ENCODE measurements around the gene ANAPC2.

DNA sequence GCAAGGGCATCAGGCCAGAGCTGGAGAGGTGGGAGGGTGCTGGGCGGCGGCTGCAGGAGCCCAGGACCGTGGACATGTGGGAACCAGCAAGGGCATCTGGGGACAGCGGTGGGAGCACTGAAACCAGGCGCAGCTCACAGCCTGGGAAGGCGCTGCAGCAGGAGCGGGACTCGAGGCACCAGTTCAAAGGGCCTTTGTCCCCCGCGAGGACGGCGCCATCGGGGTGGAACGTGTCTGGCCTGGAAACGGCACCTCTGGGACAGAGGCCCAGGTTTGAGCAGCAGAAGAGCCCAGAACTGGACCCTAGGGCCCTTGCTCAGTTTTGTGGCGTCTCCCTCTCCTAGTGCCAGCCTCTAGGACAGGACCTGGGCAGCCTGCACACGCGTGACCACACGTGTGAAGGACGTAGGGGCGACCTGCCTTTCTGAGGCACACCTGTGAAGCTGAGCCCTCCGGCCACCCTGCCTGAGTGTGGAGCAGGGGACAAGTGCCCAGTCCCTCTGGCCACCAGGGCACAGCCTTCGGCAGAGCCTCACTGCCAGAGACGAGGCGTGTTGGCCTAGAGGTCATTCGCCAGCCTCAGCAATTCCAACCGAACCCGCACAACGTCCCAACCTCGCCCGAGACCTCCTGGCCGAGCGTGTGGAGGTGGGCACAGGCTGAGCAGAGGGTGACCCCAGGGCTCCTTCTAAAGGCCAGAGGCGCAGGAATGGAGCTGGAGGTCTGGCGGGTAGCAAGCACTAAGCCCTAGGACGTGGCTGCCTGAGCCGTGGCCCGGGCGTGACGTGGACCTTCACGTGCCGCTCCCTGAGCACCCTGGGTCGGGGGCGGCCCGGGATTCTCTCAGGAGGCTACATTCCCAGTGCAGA, 14.3 kb downstream of the ANAPC2 start:
- TF ChIP-seq, protein P1, sequence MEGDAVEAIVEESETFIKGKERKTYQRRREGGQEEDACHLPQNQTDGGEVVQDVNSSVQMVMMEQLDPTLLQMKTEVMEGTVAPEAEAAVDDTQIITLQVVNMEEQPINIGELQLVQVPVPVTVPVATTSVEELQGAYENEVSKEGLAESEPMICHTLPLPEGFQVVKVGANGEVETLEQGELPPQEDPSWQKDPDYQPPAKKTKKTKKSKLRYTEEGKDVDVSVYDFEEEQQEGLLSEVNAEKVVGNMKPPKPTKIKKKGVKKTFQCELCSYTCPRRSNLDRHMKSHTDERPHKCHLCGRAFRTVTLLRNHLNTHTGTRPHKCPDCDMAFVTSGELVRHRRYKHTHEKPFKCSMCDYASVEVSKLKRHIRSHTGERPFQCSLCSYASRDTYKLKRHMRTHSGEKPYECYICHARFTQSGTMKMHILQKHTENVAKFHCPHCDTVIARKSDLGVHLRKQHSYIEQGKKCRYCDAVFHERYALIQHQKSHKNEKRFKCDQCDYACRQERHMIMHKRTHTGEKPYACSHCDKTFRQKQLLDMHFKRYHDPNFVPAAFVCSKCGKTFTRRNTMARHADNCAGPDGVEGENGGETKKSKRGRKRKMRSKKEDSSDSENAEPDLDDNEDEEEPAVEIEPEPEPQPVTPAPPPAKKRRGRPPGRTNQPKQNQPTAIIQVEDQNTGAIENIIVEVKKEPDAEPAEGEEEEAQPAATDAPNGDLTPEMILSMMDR (IDR thresholded peaks at IDR 0.05), result no peak
- TF ChIP-seq POLR2AphosphoS5 (IDR thresholded peaks at IDR 0.05) (no peak), POLR2A (IDR thresholded peaks at IDR 0.05) (no peak), EP300 (IDR thresholded peaks at IDR 0.05) (no peak)

Data from suprapubic skin (tissue), 4 donors.